GM19043 (cell line): ENCODE data around the gene PTBP1.

Source experiments
- ATAC-seq: cut with Tn5 transposase; IDR thresholded peaks from one replicate; pipeline ENCODE4 v1.9.1; 2021; ENCODE audit warnings: low read depth; ENCODE audit not compliant: unreplicated experiment

The PTBP1 gene

GRCh38 chr19:772063-772462, 25.2 kb upstream of the PTBP1 start:
- ATAC-seq: no peak

GRCh38 chr19:772730-773436, 24.4 kb upstream of the PTBP1 start:
- no peak for ATAC-seq

GRCh38 chr19:776549-776948, 20.7 kb upstream of the PTBP1 start:
- ATAC-seq: no peak

GRCh38 chr19:778910-779653, 18.2 kb upstream of the PTBP1 start:
- no peak for ATAC-seq

GRCh38 chr19:780935-781334, 16.3 kb upstream of the PTBP1 start:
- no peak for ATAC-seq

GRCh38 chr19:781800-782184, 15.5 kb upstream of the PTBP1 start:
- ATAC-seq: no peak

GRCh38 chr19:782185-782877, 14.9 kb upstream of the PTBP1 start:
- no peak for ATAC-seq

GRCh38 chr19:782878-783668, 14.2 kb upstream of the PTBP1 start:
- ATAC-seq: no peak

GRCh38 chr19:784541-784940, 12.7 kb upstream of the PTBP1 start:
- ATAC-seq: no peak

GRCh38 chr19:787536-787935, 9.7 kb upstream of the PTBP1 start:
- ATAC-seq: no peak

- no peak for ATAC-seq
Measured at GRCh38 chr19:788686-788982, 8.6 kb upstream of the PTBP1 start.

GRCh38 chr19:788983-789700, 8.1 kb upstream of the PTBP1 start:
- no peak for ATAC-seq

GRCh38 chr19:789701-790060, 7.6 kb upstream of the PTBP1 start:
- no peak for ATAC-seq

GRCh38 chr19:791007-791566, 6.2 kb upstream of the PTBP1 start:
- no peak for ATAC-seq

GRCh38 chr19:791567-792305, 5.5 kb upstream of the PTBP1 start:
- ATAC-seq: no peak

GRCh38 chr19:792306-792885, 4.9 kb upstream of the PTBP1 start:
- ATAC-seq: no peak

- ATAC-seq: no peak
Measured at GRCh38 chr19:793806-794205, 3.4 kb upstream of the PTBP1 start.

GRCh38 chr19:795073-795611, 2.1 kb upstream of the PTBP1 start:
- no peak for ATAC-seq
